ENCODE data around the gene PDGFB.
"Not testable (repeated sequence)": the region's sequence is repeated elsewhere in the genome, so short reads cannot be mapped to it uniquely, and the experiment has no call there.

Gene PDGFB

DNA sequence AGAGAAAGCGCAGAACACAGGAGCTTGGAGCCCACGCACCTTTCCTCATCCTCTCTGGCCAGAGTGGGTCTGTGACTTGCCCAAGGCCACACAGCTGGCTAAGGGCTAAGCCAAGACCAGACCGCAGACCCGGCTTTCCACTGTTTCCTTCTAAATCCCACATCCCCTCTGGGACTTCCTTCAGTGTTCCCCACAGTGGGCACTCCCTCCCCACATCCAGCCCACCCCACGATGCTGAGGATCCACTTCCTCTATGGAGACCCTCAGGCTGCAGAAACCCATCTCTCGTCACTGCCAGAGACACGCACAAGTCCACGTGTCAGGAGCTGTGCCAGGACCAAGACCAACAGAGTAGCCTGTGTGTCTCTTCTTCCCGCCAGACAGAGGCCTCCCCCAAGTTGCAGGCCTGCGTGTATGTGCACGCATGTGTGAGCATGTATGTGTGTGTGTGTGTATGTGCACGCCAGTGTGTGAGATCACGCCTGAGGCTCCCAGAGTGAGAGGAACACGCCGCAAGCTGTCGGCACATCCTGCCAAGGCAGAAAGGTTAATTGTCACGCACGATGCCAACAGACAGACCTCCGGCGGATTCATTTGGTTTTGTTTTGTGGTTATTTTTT, 21.6 kb downstream of the PDGFB start:
- DNase-seq: no peak

DNA sequence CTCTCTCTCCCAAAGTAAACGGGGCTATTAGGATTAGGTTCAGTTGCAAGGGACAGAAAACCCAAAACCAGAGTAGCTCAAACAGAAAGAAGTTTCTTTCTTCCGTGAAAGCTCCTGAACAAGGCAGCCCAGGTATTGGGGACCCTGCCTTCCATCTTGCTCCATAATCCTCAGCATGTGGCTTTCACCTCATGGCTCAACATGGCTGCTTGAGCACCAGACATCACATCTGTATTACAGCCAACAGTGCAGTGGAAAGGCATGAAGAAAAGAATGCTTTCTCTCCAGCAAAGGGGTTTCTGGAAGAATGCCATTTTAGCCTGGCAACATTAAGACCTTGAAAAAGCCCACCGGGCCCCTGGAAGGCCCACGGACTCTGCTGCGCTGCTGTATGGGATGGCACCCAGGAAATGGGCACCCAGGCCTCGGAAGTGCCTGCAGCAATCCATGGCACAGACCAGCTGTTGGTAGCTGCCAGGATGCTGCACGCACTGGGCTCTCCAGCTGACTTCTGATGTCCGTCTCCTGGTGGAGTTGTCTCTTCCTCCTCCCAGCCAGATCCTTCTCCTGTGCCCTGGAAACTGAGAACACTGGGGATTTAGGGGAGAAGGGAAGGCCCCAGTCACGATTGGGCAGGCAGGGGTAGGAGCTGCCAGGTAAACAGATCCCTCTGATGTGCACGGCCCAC, 22.6 kb downstream of the PDGFB start:
- no peak for DNase-seq

- no peak for DNase-seq
Observed at GRCh38 chr22:39220890-39221850, 23.6 kb downstream of the PDGFB start.

DNA sequence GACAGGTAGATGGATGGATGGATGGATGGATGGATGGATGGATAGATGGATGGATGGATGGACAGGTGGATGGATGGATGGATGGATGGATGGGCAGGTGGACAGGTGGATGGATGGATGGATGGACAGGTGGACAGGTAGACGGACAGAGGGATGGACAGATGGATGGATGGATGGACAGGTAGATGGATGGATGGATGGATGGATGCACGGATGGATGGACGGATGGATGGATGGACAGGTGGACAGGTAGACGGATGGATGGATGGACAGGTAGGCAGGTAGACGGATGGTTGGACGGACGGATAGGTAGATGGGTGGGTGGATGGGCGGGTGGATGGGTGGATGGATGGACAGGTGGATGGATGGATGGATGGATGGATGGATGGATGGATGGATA, 24.3 kb downstream of the PDGFB start:
- DNase-seq: no peak

DNA sequence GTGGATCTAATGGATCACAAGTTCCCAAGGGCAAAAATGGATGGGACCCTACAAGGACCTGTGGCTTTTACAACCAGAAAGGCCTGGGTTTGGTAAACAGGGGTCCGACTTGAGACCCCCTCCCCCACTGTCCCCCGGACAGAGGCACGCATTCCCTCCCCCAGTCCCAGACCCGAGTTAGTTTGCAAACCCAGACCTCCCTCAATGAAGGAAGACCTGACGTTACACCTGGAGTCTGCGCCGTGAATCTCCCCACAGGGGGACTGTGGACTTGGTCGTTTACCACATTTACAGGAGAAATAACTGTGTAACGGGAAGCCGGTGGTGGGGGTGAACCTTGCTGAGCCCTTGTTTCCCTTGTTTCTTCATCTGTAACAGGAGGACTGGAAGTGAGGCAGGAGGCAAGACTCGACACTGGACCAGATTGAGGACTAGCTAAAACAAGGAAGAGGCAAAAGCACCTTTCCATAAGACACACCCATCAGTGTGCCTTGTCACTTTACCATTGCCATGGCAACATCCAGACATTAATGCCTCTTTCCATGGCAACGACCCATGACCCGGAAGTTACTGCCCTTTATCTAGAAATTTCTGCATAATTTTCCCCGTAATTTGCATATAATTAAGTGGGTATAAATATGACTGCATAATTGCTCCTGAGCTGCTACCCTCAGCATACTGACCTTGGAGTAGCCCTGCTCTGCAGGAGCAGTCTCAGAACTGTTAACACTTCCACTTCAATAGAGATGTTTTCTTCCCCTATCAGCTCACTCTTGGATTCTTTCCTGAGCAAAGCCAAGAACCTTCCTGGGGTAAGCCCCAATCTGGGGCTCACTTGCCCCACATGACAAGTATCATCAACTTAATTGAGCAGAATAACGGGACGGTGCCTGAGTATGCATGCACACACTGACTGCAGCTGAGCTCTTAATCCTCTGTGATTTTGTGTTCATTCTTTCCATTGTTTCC, 25.4 kb downstream of the PDGFB start:
- no peak for DNase-seq

- DNase-seq: not testable (repeated sequence)
Observed at GRCh38 chr22:39218432-39218831, 26.4 kb downstream of the PDGFB start.

DNA sequence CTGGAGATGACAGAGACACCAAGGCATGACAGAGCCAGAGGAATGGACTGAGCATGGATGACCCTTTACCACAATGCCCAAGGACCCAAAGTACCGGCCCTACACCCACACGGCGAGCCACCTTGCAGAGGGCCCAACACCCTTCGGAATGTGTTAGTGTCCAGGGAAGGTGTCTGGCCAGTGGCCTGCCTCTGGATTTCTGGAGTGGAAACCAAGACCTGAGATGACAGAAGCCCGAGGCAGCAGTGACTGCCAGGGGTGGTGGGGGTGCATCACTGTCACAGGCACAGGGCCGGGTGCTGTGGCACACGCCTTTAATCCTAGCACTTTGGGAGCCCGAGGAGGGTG, 28.7 kb downstream of the PDGFB start:
- DNase-seq: no peak

GRCh38 chr22:39215426-39216142, 29.2 kb downstream of the PDGFB start:
- DNase-seq: no peak

- DNase-seq: no peak
Observed at GRCh38 chr22:39215070-39215396, 29.7 kb downstream of the PDGFB start.

GRCh38 chr22:39214383-39215069, 30.3 kb downstream of the PDGFB start:
- DNase-seq: no peak

GRCh38 chr22:39214006-39214382, 30.8 kb downstream of the PDGFB start:
- DNase-seq: no peak

- DNase-seq: no peak
Observed at GRCh38 chr22:39212721-39213376, 31.9 kb downstream of the PDGFB start.

DNA sequence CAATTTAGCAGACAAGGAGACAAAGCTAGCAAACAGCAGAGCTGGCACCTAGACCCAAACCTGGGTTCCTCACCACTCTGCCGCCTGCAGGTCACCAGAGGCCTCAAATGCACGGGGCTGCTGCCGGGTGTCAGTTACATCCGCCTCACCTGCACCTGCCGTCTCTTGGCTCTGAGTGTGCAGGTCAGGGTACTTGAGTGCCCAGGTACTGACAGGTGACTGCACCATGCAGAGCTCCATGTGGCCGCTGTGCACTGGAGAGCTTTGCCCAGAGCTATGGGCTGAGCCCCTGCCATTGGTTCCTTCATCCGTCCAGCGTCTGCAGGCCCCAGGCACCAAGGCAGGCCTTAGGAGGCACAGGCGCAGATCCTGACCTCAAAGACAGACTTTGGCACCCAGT, 35.0 kb downstream of the PDGFB start:
- peak; percentile 89 for DNase-seq

GRCh38 chr22:39208013-39208680, 36.6 kb downstream of the PDGFB start:
- DNase-seq: no peak

DNA sequence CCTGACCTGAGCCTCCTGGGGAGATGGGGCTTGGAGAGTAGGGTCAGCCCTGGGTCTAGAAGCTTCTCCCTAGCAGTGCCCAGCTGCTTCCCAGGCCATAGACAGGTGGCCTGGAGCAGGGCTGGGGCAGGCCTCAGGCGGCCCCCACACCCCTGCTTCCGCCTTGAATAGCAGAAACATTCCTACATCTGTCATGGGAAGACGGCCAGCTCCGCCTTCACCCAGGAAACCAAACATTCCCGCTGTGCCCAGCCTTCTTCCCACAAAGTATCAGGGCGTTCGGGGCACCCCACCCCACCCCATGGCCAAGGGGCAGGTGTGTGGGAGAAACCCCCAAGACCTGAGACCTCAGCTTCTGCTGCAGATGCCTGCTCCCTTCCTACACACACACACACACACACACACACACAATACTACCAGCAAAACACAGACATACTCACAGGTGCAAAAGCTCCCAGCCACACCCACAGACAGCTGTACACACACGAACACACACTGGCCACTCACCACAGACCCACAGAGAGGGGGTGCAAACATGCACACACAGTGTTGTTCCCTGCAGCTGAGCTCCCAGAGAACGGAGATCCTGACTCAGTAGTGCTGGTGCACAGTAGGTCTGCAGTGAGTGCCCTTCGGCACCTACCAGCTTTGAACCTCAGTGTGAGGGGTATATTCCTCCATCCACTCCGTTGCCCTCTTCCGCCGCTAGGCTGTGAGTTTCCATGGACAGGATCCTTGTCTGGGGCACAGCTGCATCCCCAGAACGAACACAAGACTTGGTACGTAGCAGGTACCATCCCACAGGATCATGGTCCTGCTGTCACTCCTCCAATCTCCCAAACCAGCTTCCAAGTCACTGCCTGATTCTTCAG, 37.4 kb downstream of the PDGFB start:
- peak; percentile 38 for DNase-seq

DNA sequence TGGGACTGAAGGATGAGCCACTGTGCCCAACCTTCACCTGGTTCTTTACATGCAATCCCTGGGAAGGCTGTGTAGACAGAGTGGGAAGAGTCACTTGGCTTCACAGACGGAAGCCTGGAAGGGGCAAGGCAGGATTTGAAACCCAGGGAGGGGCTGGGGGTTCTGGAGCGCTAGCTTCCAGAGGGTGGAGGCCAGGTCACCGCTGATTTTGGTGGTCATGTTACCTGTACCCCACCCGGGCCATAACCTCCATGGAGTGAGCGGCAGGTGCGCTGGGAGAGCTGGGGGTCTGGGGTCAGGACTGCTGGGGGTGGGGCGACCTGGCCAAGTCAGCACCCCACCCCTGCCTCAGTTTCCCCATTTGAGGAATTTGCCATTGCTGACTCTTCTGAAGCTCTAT, 38.3 kb downstream of the PDGFB start:
- no peak for DNase-seq

GRCh38 chr22:39205344-39206021, 39.3 kb downstream of the PDGFB start:
- no peak for DNase-seq

GRCh38 chr22:39204216-39204615, 40.6 kb downstream of the PDGFB start:
- no peak for DNase-seq

- no peak for DNase-seq
Observed at GRCh38 chr22:39197578-39197977, 47.2 kb downstream of the PDGFB start.
